ENCODE results near the gene SLC4A4.

GRCh38 chr4:71595576-71596108 is 256.8 kb downstream of the SLC4A4 start:
- TF ChIP-seq NFIC (IDR thresholded peaks at IDR 0.05) (no peak), TCF12 (IDR thresholded peaks at IDR 0.05; ENCODE audit: low read depth) (no peak), TEAD4 (IDR thresholded peaks at IDR 0.05) (no peak), CREB1 (IDR thresholded peaks at IDR 0.05; ENCODE audit: low read depth) (no peak), TAF1 (IDR thresholded peaks at IDR 0.05; ENCODE audit: low read depth) (no peak), YY1 (IDR thresholded peaks at IDR 0.05; ENCODE audit: low read depth) (no peak)
- TF ChIP-seq, protein P1, sequence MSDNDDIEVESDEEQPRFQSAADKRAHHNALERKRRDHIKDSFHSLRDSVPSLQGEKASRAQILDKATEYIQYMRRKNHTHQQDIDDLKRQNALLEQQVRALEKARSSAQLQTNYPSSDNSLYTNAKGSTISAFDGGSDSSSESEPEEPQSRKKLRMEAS (IDR thresholded peaks at IDR 0.05), result no peak
- TF ChIP-seq, protein P2, sequence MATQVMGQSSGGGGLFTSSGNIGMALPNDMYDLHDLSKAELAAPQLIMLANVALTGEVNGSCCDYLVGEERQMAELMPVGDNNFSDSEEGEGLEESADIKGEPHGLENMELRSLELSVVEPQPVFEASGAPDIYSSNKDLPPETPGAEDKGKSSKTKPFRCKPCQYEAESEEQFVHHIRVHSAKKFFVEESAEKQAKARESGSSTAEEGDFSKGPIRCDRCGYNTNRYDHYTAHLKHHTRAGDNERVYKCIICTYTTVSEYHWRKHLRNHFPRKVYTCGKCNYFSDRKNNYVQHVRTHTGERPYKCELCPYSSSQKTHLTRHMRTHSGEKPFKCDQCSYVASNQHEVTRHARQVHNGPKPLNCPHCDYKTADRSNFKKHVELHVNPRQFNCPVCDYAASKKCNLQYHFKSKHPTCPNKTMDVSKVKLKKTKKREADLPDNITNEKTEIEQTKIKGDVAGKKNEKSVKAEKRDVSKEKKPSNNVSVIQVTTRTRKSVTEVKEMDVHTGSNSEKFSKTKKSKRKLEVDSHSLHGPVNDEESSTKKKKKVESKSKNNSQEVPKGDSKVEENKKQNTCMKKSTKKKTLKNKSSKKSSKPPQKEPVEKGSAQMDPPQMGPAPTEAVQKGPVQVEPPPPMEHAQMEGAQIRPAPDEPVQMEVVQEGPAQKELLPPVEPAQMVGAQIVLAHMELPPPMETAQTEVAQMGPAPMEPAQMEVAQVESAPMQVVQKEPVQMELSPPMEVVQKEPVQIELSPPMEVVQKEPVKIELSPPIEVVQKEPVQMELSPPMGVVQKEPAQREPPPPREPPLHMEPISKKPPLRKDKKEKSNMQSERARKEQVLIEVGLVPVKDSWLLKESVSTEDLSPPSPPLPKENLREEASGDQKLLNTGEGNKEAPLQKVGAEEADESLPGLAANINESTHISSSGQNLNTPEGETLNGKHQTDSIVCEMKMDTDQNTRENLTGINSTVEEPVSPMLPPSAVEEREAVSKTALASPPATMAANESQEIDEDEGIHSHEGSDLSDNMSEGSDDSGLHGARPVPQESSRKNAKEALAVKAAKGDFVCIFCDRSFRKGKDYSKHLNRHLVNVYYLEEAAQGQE (IDR thresholded peaks at IDR 0.05; ENCODE audit: low read depth), result no peak
